OCI-LY7 (cell line): ENCODE measurements around the gene MAPK8IP3. TPM values are rescaled to one million over a fixed set of nuclear protein-coding genes. Genes with fewer than 3 reads are reported as not detected.
"Not testable (repeated sequence)": the region's sequence is repeated elsewhere in the genome, so short reads cannot be mapped to it uniquely, and the experiment has no call there.

Experiments used
- BruUV-seq: library from RNA; stranded (reverse); fragments of 400-500 nt; replicated peaks from 2 replicates; lab custom pipeline; 2021; lab: Mats Ljungman, UMichigan
- CTCF ChIA-PET: fragments of 300-600 bp; sonication (Branson Sonifier 250); formaldehyde crosslinking; loops from one replicate; lab custom pipeline; 2022; ENCODE audit warnings: antibody characterized with exemption; ENCODE audit not compliant: unreplicated experiment; lab: Charles Lee
- POLR2A ChIA-PET: fragments of 300-600 bp; sonication (Branson Sonifier 250); formaldehyde crosslinking; loops from one replicate; lab custom pipeline; 2022; ENCODE audit warnings: antibody characterized with exemption; lab: Charles Lee
- DNase-seq: peaks from one replicate; pipeline ENCODE4 v3.0.0-alpha.2; 2015; ENCODE audit warnings: low spot score
- H2AFZ ChIP-seq: fragments of 200-600 bp; sonication (generic), shearing (Covaris generic); 2 replicates; pipeline ENCODE4 v1.6.1; 2014; ENCODE audit warnings: mild to moderate bottlenecking, antibody characterized with exemption, low read length, moderate library complexity
- H3K27ac ChIP-seq: fragments of 200-600 bp; sonication (generic); 2 replicates; pipeline ENCODE4 v1.5.1; 2014; ENCODE audit warnings: mixed run types, low read depth, mild to moderate bottlenecking, moderate library complexity, low read length, inconsistent platforms; ENCODE audit not compliant: poor library complexity, severe bottlenecking
- H3K36me3 ChIP-seq: fragments of 200-600 bp; sonication (generic); 2 replicates; pipeline ENCODE4 v1.6.1; 2014; ENCODE audit warnings: mild to moderate bottlenecking, antibody characterized with exemption, low read length, moderate library complexity, mixed read lengths; ENCODE audit not compliant: insufficient read depth
- H3K4me1 ChIP-seq: fragments of 200-600 bp; sonication (generic); 2 replicates; pipeline ENCODE4 v1.5.1; 2014; ENCODE audit warnings: mild to moderate bottlenecking, low read length; ENCODE audit not compliant: insufficient read depth, poor library complexity, severe bottlenecking
- H3K4me2 ChIP-seq: fragments of 200-600 bp; sonication (generic); 2 replicates; pipeline ENCODE4 v1.6.1; 2014; ENCODE audit warnings: mild to moderate bottlenecking, low read length
- H3K4me3 ChIP-seq: fragments of 200-600 bp; sonication (generic); 2 replicates; pipeline ENCODE4 v1.5.1; 2014; ENCODE audit warnings: mild to moderate bottlenecking, low read depth, low read length; ENCODE audit not compliant: poor library complexity, severe bottlenecking
- H3K79me2 ChIP-seq: fragments of 200-600 bp; sonication (generic); 2 replicates; pipeline ENCODE4 v1.6.1; 2016; ENCODE audit warnings: low read depth, mild to moderate bottlenecking, low read length, moderate library complexity, mixed read lengths; ENCODE audit not compliant: insufficient read depth
- H3K9me2 ChIP-seq: fragments of 200-600 bp; sonication (generic); 2 replicates; pipeline ENCODE4 v1.6.1; 2016; ENCODE audit warnings: mild to moderate bottlenecking, low read length, mixed read lengths; ENCODE audit not compliant: insufficient read depth
- H3K9me3 ChIP-seq: fragments of 200-600 bp; sonication (generic); 2 replicates; pipeline ENCODE4 v1.6.1; 2014; ENCODE audit warnings: mild to moderate bottlenecking, mixed run types, low read length, mixed read lengths
- H4K20me1 ChIP-seq: fragments of 200-600 bp; sonication (generic); 2 replicates; pipeline ENCODE4 v1.6.1; 2014; ENCODE audit warnings: mild to moderate bottlenecking, antibody characterized with exemption, low read length, moderate library complexity, mixed read lengths; ENCODE audit not compliant: insufficient read depth
- CTCF ChIP-seq: fragments of 200-600 bp; sonication (generic); conservative IDR thresholded peaks from 2 replicates; pipeline ENCODE4 v1.5.1; 2014; ENCODE audit warnings: mild to moderate bottlenecking, antibody characterized with exemption, low read length, moderate library complexity, mixed read lengths
- EZH2phosphoT487 ChIP-seq: fragments of 200-600 bp; sonication (generic); IDR thresholded peaks from 2 replicates; pipeline ENCODE4 v1.6.1; 2018; ENCODE audit warnings: low read depth, borderline replicate concordance, mild to moderate bottlenecking, mixed run types, antibody characterized with exemption, low read length, moderate library complexity, mixed read lengths
- intact Hi-C: fragments of 100-400 bp; cut with micrococcal nuclease; formaldehyde crosslinking; loops from one replicate; pipeline ENCODE4 v1.10.0; 2022; ENCODE audit not compliant: unreplicated experiment
- total RNA-seq, 2 experiments: library from RNA; depleted of rRNA in 1 of 2; stranded (reverse); fragments of >200 nt in 1 of 2; shearing (Covaris generic) in 1 of 2; gene quantifications; 2 replicates each; pipeline ENCODE4 v1.2.3, GENCODE V29; 2014 to 2022

The MAPK8IP3 gene
- total RNA-seq, 2 experiments from 2014 or later = 114 to 130 TPM

GRCh38 chr16:1794221-1794871 lies 88.4 kb downstream of the MAPK8IP3 start:
- no peak for TF ChIP-seq EZH2phosphoT487
- TF ChIP-seq CTCF = no peak
- Histone ChIP-seq H3K9me2 (no peaks in the 10 kb centered on the region), H3K9me3 (0 out of 2 replicates have a peak, but pooled peaks cover 19% of the 10 kb centered on the region), H3K27ac (no peak overlapping the region), H3K4me2 (no peak overlapping the region), H3K79me2 (no peaks in the 10 kb centered on the region), H3K4me1 (no peaks in the 10 kb centered on the region), H3K36me3 (peaks cover 10% of the 10 kb centered on the region), H2AFZ (no peak overlapping the region), H3K4me3 (no peak overlapping the region), H4K20me1 (no peaks in the 10 kb centered on the region)
- BruUV-seq = no TSS peak
- no peak for DNase-seq
- intact Hi-C loops = no loop called here
- CTCF ChIA-PET = no interaction called here
- POLR2A ChIA-PET = no interaction called here

GRCh38 chr16:1794908-1795666 lies 89.1 kb downstream of the MAPK8IP3 start:
- ChIA-PET POLR2A (interaction anchor here (0.7 kb wide), 1 partner anchor 35 kb away, joined by 3 read pairs; no protein-coding TSS in a partner anchor), CTCF (no interaction called here)
- H3K9me3 ChIP-seq = 0 out of 2 replicates have a peak, but pooled peaks cover 23% of the 10 kb centered on the region
- DNase-seq = no peak
- no peak overlapping the region for H3K27ac ChIP-seq
- peaks cover 4% of the 10 kb centered on the region; the same call in 1 of the 2 replicates for H3K36me3 ChIP-seq
- no peak overlapping the region for H3K4me2 ChIP-seq
- no peaks in the 10 kb centered on the region for H3K4me1 ChIP-seq
- intact Hi-C loops = no loop called here
- no TSS peak for BruUV-seq
- H2AFZ ChIP-seq = no peak overlapping the region
- no peaks in the 10 kb centered on the region for H4K20me1 ChIP-seq
- H3K9me2 ChIP-seq = no peaks in the 10 kb centered on the region
- no peak overlapping the region for H3K4me3 ChIP-seq
- no peaks in the 10 kb centered on the region for H3K79me2 ChIP-seq
- TF ChIP-seq CTCF = no peak

GRCh38 chr16:1799263-1799662 lies 93.3 kb downstream of the MAPK8IP3 start:
- DNase-seq, H3K79me2 ChIP-seq, H3K4me2 ChIP-seq, POLR2A ChIA-PET, CTCF ChIA-PET, H4K20me1 ChIP-seq, H3K27ac ChIP-seq, H3K4me1 ChIP-seq, H3K36me3 ChIP-seq, intact Hi-C loops, BruUV-seq, H3K9me2 ChIP-seq, H2AFZ ChIP-seq, H3K4me3 ChIP-seq: not testable (repeated sequence)
- peaks cover 27% of the 10 kb centered on the region; the same call in 1 of the 2 replicates for H3K9me3 ChIP-seq
